GM21360 (cell line): ENCODE measurements around the gene CD151.

Experiments
- ATAC-seq: cut with Tn5 transposase; IDR thresholded peaks from one replicate; pipeline ENCODE4 v1.9.1; 2021; ENCODE audit warnings: mild to moderate bottlenecking, moderate library complexity; ENCODE audit not compliant: unreplicated experiment

Gene CD151

GRCh38 chr11:869399-870126, 36.8 kb downstream of the CD151 start:
- ATAC-seq, result no peak

GRCh38 chr11:870127-870413, 37.3 kb downstream of the CD151 start:
- ATAC-seq, result no peak

- no peak for ATAC-seq
These were observed 37.7 kb downstream of the CD151 start for GRCh38 chr11:870418-870817.

- no peak for ATAC-seq
These were observed 38.7 kb downstream of the CD151 start for GRCh38 chr11:871472-871871.

- ATAC-seq, result no peak
These were observed 40.0 kb downstream of the CD151 start for GRCh38 chr11:872799-873198.

- no peak for ATAC-seq
These were observed 41.0 kb downstream of the CD151 start for GRCh38 chr11:873706-874105.

GRCh38 chr11:875203-875602, 42.5 kb downstream of the CD151 start:
- no peak for ATAC-seq

- ATAC-seq, result no peak
These were observed 43.1 kb downstream of the CD151 start for GRCh38 chr11:875769-876301.

GRCh38 chr11:876545-876944, 43.8 kb downstream of the CD151 start:
- no peak for ATAC-seq

GRCh38 chr11:877565-877964, 44.8 kb downstream of the CD151 start:
- no peak for ATAC-seq

- ATAC-seq, result no peak
These were observed 47.7 kb downstream of the CD151 start for GRCh38 chr11:880447-880846.

- ATAC-seq, result no peak
These were observed 49.8 kb downstream of the CD151 start for GRCh38 chr11:882596-882995.

GRCh38 chr11:883527-883926, 50.8 kb downstream of the CD151 start:
- ATAC-seq, result no peak

- no peak for ATAC-seq
These were observed 51.9 kb downstream of the CD151 start for GRCh38 chr11:884578-885070.

- no peak for ATAC-seq
These were observed 53.8 kb downstream of the CD151 start for GRCh38 chr11:886568-886967.

GRCh38 chr11:887589-887988, 54.8 kb downstream of the CD151 start:
- no peak for ATAC-seq
